ENCODE measurements around the gene GPD2.

DNA sequence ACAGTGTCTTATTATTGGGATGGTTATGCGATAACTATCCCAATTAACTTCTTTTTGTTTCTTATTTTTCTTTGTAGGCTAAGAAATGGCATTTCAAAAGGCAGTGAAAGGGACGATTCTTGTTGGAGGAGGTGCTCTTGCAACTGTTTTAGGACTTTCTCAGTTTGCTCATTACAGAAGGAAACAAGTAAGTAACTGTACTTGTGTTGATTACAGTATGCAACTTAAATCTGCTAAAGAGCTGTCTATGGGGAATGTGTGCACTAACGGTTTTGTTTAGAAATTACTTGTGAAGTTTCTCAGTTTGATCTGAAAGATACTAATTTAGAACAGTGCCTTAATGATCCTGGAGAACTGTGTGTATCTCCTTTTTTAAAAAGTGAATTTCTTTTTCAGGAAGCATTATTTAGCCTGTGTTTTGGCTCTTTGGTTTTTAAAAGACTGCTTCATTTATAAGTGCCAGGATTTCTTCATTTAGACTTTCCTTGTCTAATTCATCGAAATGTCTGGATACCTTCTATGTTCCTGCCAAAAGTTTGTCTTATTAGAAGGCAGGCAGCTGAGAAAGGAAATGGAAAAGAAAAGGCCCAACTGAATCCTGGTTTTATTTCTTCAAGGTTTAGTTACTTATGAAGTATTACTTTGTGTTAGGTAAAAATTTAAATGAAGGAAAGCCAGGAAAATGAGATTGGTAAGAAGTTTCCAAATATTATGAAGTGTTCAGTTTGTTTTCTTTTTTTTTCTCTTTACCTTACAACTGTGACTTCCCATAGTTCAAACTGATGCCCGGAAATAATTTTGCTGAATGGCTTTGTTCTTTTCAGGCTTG, 40.1 kb downstream of the GPD2 start:
- TF ChIP-seq POLR2A (IDR thresholded peaks at IDR 0.05) (no peak), CTCF (IDR thresholded peaks at IDR 0.05 in 4 of 5, conservative IDR thresholded peaks at IDR 0.05 in 1 of 5) (no peak)
